Raji (cell line): ENCODE results near the gene TICAM1.

Experiments used
- POLR2A ChIP-seq: IDR thresholded peaks from 2 replicates; pipeline ENCODE4 v1.6.1; 2011; ENCODE audit warnings: low read depth, low read length, control low read depth; ENCODE audit not compliant: insufficient read depth

TICAM1 gene

DNA sequence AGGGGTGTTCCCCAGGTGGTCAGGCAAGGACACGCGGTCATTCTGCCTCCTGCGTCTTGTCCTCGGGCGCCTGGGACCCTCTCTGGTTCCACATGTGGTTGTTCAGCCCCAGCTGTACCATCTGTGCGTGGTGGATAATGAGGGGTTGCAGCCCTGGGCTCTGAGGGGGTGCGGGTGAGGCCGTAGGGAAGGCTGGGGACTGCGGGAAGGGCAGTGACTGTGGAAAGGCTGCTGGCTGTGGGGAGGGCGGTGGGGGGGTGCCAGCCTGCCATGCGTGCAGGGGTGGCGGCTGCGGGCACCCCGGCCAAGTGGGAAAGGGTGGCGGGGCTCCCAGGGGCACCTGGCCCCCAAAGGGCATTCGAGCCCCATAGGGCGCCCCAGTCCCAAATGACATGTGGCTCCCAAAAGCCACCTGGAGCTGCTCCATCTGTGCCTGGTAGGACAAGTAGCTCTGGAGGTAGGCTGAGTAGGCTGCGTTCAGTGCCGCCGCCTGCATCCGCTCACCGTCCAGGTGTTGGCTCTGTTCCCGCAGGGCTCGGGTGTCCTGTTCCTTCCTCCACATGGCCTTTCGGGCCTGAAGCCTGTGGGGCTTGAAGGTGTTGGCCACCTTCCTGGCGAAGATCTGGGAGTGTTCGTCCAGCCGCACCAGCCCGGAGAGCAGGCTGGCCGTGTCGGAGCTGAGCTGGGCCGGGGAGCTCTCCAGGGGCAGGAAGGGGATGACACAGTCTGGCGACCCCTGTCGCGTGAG lies 15.1 kb downstream of the TICAM1 start:
- no peak for TF ChIP-seq POLR2A

DNA sequence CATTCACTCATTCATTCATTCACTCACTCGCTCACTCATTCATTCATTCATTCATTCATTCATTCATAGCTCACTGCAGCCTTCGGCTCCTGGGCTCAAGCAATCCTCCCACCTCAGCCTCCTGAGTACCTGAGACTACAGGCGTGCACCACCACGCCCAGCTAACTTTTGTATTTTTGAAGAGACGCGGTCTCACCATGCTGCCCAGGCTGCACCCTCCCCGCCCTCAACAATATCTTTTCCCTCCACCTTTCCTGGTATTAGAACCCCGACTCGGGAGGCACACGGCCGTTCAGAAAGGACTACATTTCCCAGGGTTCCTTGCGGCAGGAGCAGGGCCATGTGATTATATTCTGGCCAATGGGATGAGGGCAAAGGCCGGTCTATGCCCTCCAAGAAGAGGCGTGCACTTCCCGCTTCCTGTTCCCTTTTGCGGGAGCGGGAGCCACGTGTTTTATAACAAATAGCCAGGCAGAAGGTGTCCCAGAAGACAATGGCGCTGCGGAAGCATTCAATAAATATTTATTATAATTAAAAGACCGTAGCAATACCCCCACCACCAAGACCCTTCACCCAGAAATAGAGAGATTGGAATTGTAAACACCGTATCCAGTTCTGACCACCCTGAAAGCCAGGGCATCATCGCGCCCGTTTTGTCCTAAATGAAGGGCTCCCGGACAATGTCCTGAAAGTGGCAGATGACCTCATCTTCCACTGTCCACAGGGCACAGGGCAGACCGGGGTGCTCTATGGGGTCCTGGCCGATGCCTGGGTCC lies 15.9 kb downstream of the TICAM1 start:
- 0 out of 2 replicates have a peak, but pooled peaks have one; percentile 9 for TF ChIP-seq POLR2A

DNA sequence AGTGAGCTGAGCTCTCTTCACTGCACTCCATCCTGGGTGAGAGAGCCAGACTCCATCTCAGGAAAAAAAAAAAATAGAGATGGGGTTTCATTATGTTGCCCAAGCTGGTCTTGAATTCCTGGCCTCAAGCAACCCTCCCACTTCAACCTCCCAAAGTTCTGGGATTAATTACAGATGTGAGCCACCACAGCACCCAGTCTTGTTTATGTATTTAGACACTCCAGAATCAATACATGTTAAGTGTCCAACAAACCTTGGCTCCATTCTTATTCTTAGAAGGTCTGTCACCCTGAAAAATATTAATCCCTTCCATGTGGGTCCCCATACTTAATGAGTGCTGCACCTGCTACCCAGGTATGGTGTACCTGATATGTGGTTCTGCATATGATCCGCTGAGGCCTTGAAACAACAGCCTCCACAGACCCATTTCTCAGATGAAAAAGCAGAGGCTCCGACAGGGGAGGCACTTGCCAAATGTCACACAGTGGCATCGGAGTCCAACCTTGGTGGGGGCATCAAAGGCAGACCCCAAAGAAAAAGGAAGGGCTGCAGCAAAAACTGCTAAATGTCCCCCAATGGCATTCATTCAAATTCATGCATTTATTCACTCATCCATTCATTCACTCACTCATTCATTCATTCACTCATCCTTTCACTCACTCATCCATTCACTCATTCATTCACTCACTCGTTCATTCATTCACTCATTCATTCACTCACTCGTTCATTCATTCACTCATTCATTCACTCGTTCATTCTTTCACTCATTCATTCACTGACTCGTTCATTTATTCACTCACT lies 16.7 kb downstream of the TICAM1 start:
- no peak for TF ChIP-seq POLR2A

DNA sequence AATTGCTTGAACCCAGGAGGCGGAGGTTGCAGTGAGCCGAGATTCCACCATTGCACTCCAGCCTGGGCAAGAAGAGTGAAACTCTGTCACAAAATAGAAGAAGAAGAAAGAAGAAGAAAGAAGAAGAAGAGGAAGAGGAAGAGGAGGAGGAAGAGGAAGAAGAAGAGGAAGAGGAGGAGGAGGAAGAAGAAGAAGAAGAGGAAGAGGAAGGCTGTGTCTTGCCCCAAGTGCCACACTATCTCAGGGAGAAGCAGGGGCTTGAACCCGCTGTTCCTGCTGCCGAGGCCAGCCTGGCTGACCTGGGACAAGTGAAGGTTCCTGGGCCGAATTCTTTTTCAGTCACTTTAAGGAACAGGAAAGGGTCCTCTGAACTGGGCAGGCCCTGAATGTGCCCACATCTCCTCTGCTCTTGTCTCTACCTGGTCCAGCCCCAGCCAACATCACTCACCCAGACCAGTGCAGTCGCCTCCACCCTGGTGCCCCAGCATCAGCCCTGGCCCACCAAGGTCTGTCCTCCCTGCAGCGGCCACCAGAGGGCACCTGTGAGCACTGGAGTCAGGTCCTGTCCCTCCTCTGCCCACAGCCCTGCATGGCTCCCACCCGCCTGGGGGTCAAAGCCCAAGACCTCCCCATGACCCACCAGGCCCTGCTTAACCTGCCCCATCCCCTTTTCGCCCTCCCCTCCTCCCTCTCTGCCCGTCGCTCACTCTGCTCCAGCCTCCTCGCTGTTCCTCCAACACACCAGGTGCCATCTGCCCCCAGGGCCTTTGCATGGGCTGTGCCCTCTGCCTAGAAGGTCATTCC lies 20.0 kb downstream of the TICAM1 start:
- no peak for TF ChIP-seq POLR2A

DNA sequence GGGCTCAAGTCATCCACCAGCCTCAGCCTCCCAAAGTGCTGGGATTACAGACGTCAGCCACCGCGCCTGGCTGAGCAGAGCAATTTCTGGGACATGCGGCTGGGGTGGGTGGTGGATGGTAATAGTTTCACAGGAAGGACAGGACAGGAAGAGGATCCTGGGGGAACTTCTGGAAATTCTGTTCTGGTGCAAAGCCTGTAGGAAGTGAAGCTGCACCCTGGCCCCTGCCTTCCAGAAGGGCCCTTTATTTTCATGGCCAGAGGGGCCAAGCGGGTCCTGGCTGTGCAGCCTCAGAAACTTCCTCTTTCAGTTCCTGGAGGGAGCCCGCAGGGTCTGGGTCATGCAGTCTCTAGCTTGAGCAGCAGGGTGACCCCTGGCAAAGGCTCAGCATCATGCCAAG lies 24.3 kb downstream of the TICAM1 start:
- TF ChIP-seq POLR2A: no peak

DNA sequence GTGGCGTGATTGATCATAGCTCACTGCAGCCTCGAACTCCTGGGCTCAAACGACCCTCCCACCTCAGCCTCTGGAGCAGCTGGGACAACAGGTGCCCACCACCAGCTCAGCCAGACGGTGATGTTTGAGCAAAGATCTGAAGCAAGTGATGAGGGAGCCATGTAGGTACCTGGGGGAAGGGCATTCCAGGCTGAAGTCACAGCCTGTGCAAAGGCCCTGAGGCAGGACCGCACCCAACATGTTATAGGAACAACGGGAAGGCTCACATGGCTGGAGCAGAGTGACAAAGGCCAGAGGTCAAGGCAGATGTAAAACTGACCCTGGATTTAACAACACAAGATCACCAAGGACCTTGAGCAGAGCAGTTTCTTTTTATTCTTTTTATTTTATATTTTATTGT lies 25.1 kb downstream of the TICAM1 start:
- no peak for TF ChIP-seq POLR2A

DNA sequence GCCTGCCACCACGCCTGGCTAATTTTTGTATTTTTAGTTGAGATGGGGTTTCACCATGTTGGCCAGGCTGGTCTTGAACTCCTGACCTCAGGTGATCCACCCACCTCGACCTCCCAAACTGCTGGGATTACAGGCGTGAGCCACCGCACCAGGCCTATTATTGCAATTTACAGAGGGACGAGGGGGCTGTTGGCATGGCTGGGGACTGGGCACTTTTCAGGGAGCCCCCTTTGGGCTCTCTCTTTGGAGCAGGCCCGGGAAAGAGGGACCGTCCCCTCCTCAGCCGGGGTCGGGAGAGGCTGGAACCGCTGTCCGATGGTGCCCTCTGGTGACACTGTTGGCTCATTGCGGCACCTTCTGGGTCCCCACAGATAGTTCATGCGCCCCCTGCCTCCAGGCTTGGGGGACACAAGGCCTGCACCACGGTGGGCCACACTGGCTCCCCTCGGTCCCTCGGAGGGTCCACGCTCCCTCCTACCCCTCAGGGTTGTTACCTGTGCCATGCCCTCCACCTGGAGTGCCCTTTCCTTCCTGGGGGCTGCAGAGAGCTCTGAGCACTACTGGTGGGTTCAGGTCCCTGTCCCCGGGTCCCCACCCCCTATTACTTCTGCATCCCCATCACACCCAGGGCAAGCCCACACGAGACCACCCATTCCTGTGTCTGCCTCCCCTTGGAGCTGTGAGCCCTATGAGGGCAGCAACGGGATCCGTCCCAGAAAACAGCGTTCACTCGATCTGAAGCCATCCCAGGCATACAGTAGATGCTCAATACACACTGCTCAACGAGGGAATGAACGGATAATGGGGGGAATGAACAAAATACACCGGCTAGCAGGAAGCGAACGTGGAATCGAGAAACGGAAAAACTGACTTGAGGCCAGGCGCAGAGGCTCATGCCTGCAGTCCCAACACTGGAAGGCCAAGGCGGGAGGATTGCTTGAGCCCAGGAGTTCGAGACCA lies 27.5 kb downstream of the TICAM1 start:
- TF ChIP-seq POLR2A: no peak

DNA sequence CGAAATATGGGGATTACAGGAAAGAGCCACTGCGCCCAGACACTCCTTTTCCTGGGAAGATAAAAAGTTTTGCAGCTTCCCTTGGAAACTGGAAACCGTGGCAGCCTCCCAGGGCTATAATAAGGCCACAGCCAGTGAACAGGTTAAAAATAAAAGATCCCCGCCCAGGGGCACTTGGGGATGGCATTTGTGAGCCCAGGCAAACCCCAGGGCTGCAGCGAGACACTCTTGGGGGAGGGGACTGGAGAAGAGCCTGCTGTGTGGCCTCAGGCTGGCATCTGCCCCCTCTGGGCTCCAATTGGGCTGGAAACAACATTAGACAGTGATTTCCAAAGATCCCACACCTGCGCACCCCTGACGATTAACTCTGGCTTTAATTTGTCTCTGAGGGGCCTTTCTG lies 28.8 kb downstream of the TICAM1 start:
- no peak for TF ChIP-seq POLR2A

DNA sequence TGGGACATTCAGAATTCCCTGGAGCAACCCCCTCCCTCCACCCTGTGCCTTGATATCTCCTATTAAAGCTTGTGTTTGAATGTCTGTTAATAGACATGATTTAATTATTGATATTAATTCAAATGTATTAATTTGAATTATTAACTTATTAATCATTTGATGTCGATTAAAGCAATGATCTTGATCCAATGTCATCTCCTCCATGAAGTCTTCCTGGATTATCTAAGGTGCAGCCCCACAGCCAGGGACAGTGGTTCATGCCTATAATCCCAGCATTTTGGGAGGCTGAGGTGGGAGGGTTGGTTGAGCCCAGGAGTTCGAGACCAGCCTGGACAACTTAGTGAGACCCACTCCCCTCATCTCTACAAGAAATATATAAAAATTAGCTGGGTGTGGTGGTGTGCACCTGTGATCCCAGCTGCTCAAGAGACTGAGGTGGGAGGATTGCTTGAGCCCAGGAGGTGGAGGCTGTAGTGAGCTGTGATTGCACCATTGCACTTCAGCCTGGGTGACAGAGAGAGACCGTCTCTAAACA lies 30.4 kb downstream of the TICAM1 start:
- TF ChIP-seq POLR2A: no peak

DNA sequence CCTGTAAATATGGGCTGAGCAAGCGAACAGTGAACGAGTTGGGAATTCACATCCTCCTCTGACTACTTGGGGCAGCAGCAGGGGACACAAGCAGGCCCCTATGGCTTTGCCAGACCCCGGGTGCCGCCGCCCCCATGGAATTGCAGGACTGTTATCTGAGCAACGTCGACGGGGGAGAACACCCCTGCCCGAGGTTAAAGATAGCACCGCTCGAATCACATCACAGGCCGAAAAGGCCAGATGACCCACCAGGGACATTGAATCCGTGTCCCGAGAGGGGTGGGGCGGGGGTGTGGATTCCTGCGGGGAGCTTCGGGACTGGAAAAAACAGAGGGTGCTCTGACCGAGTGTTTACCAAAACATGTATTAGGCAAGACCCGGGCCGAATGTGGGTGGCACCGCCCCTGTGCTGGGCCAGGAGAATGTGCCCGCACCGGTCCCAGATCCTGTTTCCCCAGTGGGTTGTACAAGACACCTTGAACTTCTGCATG lies 30.9 kb downstream of the TICAM1 start:
- TF ChIP-seq POLR2A: no peak

DNA sequence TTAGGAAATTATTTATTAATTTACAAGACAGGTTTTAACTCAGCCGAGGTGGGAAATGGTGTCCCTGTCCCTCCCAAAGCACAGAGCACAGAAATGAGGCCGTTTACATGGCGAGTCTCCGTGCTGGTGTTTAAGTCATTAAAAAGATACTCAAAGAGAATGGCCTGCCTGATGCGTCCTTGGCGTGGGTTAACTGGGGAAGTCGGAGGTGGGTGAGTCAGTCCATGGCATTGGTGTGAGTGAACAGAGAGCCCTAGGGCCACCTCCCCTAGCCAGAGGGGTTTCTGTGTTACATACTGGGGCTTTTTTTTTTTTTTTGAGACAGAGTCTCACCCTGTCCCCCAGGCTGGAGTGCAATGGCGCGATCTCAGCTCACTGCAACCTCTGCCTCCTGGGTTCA lies 36.1 kb downstream of the TICAM1 start:
- no peak for TF ChIP-seq POLR2A

DNA sequence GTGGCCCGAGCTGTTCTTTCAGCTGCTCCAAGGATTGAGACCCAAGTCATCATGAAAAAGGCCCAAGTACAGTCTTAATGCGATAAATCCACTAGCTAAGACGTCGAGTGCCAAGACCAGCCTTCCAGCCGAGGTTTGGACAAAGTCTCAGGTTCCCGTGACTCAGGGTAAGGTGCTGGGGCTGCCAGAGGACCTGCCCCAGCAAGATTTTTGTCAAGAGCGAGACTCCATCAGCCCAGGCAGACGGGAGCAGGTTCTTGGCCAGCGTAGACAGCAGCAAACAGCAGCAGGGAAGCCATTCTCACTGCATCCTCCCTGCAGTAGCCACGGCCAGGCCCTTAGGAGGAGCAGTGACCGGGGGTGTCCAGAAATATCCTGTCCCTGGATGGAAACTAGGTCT lies 36.5 kb downstream of the TICAM1 start:
- TF ChIP-seq POLR2A: no peak

DNA sequence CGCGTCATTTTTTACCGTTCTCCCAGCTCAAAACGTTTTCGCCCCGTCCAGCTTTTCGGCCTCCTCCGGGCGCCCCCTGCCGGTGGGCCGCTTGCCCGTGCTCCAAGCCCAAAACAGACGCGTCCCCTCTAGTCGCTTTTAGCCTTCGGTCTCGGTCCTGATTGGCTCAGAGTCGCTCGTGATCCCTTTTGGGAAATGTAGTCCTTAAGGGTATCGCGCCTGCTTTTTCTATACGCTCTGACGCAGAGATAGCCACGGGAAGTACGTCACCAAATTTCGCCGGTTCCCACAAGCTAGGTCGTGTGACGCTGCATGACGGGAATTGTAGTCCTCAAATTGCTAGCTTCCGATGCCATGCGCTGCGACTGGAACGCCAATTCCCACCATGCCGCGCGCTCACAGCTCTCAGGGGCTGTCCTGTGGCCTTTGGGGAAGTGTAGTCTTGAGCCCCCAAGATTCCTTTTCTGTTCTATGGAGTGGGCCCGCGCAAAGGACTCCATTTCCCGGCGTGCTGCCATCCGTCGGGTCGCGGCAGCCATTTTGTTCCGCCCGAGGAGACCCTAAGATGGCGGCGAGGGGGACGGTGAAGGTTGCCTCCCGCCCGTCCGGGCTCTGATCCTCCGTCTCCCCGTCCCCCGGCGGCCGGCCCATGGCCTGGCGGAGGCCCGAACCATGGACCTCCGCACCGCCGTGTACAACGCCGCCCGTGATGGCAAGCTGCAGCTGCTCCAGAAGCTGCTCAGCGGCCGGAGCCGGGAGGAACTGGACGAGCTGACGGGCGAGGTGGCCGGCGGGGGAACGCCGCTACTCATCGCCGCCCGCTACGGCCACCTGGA lies 40.1 kb downstream of the TICAM1 start, which contains the start of gene FEM1A:
Gene FEM1A, plus strand, starts transcription at position 552 of the 836 bp plus-strand sequence. Its CDS starts 121 bp downstream, at position 673.
- peak; percentile 75 for TF ChIP-seq POLR2A

DNA sequence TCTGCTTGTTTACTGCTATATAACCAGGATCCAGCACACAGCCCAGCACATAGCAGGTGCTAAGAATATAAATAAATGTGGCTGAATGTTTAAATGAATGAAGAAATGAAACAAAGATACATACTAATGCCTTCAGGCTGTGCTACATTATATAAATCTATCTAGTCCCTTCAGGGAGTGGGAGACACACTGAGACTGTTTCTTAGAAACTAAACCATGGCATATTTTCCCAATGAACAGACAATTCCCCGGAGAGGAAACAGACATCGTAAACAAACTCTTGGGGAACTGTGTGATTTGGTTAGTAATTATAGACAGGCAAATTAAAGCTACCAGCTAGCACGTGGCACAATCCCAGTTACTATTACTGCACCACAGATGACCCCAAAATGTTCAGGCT lies 49.7 kb downstream of the TICAM1 start:
- TF ChIP-seq POLR2A: no peak
